HG03442 (cell line): ENCODE results near the gene TAL1.
"Not testable (repeated sequence)": the region's sequence is repeated elsewhere in the genome, so short reads cannot be mapped to it uniquely, and the experiment has no call there.

Source experiments
- ATAC-seq: cut with Tn5 transposase; IDR thresholded peaks from one replicate; pipeline ENCODE4 v1.9.1; 2021; ENCODE audit warnings: mild to moderate bottlenecking, moderate library complexity; ENCODE audit not compliant: unreplicated experiment

TAL1 gene

GRCh38 chr1:47232187-47232874, at the start of gene TAL1:
TAL1 (minus strand) TSS chr1:47232225; CDS start chr1:47225888, 6,337 bp downstream.
- no peak for ATAC-seq

GRCh38 chr1:47280142-47280541, 48.1 kb upstream of the TAL1 start:
- no peak for ATAC-seq

- no peak for ATAC-seq
These were observed 44.8 kb upstream of the TAL1 start for GRCh38 chr1:47276850-47277249.

- not testable (repeated sequence) for ATAC-seq
These were observed 43.8 kb upstream of the TAL1 start for GRCh38 chr1:47275811-47276210.

GRCh38 chr1:47265529-47265928, 33.5 kb upstream of the TAL1 start:
- ATAC-seq = not testable (repeated sequence)

GRCh38 chr1:47262787-47263413, 30.9 kb upstream of the TAL1 start:
- ATAC-seq = no peak

GRCh38 chr1:47257224-47257623, 25.2 kb upstream of the TAL1 start:
- no peak for ATAC-seq

GRCh38 chr1:47252795-47253194, 20.8 kb upstream of the TAL1 start:
- no peak for ATAC-seq

- ATAC-seq = no peak
These were observed 20.3 kb upstream of the TAL1 start for GRCh38 chr1:47252369-47252768.

GRCh38 chr1:47249755-47250154, 17.7 kb upstream of the TAL1 start:
- no peak for ATAC-seq

- ATAC-seq = no peak
These were observed 12.4 kb upstream of the TAL1 start for GRCh38 chr1:47244339-47244862.

GRCh38 chr1:47243910-47244309, 11.9 kb upstream of the TAL1 start:
- ATAC-seq = no peak

GRCh38 chr1:47241114-47242113, 9.4 kb upstream of the TAL1 start:
- no peak for ATAC-seq

GRCh38 chr1:47238935-47239592, 7.0 kb upstream of the TAL1 start:
- no peak for ATAC-seq

- ATAC-seq = no peak
These were observed 3.8 kb upstream of the TAL1 start for GRCh38 chr1:47235806-47236205.

GRCh38 chr1:47235241-47235681, 3.2 kb upstream of the TAL1 start:
- ATAC-seq = no peak

GRCh38 chr1:47233186-47233585, 1.2 kb upstream of the TAL1 start:
- no peak for ATAC-seq

- no peak for ATAC-seq
These were observed 481 bp downstream of the TAL1 start for GRCh38 chr1:47231301-47232186.

- no peak for ATAC-seq
These were observed 1.2 kb downstream of the TAL1 start for GRCh38 chr1:47230692-47231300.
